HTERT RPE-1 (cell line): ENCODE data around the gene GSE1.

Experiments
- in situ Hi-C: fragments of 300-500 bp; cut with MboI; formaldehyde crosslinking; loops from 4 replicates; pipeline ENCODE4 v1.14.3; 2020; ENCODE audit warnings: low sequenced_read_pairs

Gene GSE1

DNA sequence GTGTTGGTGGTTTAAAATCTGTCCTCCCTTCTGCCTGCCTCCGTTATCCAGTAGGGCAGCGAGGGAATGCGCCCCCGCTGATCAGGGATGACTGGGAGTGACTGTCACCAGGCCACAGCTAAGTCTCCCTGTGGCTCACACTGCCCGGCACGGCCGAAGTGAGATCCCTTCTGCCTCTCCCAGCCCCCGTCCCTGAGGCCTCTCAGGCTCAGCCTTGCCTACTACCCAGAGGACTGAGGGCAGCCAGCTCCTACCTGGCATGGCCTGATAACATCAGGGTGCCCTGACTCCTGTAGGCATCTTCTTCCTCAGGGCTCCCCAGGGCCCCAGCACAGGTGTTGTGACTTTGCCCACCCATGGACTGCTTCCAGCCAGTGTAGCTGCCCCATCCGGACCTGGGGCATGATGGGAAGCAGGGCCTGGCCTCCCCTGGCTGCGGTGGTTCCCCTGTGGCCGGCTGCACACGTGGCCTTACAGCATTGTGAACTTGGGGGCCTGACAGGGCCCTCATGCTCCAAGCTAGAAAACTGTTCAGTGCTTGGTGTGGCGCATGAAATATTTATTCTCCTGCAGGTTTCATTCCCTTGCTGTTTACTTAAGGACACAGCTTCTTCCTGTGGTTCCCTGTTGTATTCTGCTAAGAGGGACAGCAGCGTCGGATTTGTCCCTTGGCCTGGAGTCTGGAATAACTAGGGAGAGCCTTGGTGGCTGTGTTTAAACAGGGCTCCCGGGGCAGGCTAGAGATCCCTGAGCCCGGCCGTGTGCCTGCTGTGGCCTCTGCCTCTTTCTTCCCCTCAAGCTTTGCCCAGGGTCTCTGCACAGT lies 45.6 kb downstream of the GSE1 start:
- in situ Hi-C loops = no loop called here

- in situ Hi-C loops = no loop called here
Measured at GRCh38 chr16:85659336-85659735, 46.2 kb downstream of the GSE1 start.

- in situ Hi-C loops = no loop called here
Measured at GRCh38 chr16:85659805-85660511, 46.8 kb downstream of the GSE1 start.

DNA sequence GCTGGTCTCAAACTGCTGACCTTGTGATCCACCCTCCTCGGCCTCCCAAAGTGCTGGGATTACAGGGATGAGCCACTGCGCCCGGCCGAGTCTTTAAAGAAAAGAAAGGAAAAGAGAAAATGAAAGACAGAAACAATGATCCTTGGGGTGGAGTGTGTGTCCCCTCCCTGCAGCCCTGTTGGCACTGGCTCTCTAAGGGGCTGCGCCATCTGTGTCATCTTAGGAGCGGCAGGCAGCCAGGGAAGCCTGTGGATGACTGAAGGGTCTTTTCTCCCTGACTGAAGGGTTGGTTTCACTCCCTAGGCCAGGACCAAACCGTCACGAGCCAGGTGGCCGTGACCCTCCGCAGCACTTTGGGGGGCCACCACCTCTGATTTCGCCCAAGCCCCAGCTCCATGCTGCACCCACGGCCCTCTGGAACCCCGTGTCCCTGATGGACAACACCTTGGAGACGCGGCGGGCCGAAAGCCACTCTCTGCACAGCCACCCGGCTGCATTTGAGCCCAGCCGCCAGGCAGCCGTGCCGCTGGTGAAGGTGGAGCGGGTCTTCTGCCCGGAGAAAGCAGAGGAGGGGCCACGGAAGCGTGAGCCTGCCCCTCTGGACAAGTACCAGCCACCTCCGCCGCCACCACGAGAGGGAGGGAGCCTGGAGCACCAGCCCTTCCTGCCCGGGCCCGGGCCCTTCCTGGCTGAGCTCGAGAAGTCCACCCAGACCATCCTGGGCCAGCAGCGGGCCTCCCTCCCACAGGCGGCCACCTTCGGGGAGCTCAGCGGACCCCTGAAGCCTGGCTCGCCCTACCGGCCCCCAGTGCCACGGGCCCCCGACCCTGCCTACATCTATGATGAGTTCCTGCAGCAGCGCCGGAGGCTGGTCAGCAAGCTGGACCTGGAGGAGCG lies 48.0 kb downstream of the GSE1 start:
- in situ Hi-C loops = no loop called here

DNA sequence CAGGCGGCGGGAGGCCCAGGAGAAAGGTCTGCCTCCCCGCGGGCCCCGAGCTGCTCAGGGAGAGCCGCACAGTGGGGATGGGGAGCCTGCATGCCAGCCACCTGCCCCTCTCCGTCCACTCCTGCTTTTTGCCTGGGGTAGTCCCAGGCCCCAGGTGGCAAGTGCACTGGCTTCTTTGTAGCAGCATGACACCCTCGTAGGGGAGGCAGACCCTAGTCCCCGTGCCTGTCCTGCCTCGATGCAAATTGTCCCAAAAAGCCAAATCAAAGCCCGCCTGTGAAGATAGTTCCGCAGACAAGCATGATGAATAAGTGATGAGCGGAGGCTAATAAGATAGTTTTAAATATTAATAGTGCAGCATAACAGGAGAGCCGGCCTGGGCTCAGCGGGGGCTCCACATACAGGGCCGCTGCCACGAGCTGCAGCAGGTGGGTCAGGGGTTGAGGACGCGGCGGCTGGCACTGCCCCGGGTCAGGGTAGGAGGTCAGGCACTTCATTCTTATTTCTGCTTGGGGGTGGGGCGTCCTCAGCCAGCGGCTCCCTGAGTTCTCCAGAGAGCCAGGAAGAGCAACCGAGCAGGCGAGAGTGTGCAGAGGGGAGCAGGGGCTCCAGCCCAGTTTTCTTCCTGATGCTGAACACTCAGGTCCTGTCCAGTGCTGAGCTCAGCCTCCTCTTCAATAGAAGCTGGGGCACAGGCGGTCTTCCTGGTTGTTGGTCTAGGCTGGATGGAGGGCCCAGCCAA lies 48.8 kb downstream of the GSE1 start:
- in situ Hi-C loops = no loop called here

- in situ Hi-C loops = no loop called here
Measured at GRCh38 chr16:85662482-85662812, 49.3 kb downstream of the GSE1 start.

GRCh38 chr16:85662976-85663830 lies 50.1 kb downstream of the GSE1 start:
- in situ Hi-C loops = no loop called here

GRCh38 chr16:85663891-85664321 lies 50.8 kb downstream of the GSE1 start:
- in situ Hi-C loops = no loop called here

GRCh38 chr16:85664580-85665372 lies 51.7 kb downstream of the GSE1 start:
- in situ Hi-C loops = no loop called here

- in situ Hi-C loops = no loop called here
Measured at GRCh38 chr16:85665373-85665740, 52.2 kb downstream of the GSE1 start.

- in situ Hi-C loops = no loop called here
Measured at GRCh38 chr16:85665929-85666328, 52.8 kb downstream of the GSE1 start.

DNA sequence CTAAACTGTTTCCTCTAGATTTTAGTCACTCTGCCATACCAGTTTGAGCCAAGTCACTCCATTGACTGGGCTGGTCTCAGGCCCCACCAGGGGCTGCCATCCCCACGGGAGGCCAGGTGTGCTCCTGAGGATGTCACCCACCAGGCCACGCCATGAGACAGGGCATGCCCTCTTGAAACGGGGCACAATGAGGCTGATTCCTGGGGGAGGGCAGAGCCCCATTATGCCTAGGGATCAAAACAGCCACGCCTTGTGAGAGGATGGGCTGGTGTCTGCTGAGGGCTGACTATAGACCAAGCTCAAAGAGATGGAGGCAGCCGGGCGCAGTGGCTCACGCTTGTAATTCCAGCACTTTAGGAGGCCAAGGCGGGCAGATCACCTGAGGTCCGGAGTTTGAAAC lies 54.1 kb downstream of the GSE1 start:
- in situ Hi-C loops = no loop called here

- in situ Hi-C loops = no loop called here
Measured at GRCh38 chr16:85667841-85668413, 54.8 kb downstream of the GSE1 start.

- in situ Hi-C loops = no loop called here
Measured at GRCh38 chr16:85668676-85669424, 55.7 kb downstream of the GSE1 start.

- in situ Hi-C loops = no loop called here
Measured at GRCh38 chr16:85670840-85671239, 57.7 kb downstream of the GSE1 start.

GRCh38 chr16:85673529-85674417 lies 60.7 kb downstream of the GSE1 start:
- in situ Hi-C loops = no loop called here

- in situ Hi-C loops = no loop called here
Measured at GRCh38 chr16:85674418-85674755, 61.3 kb downstream of the GSE1 start.
